HTR-8/SVneo (cell line): ENCODE data around the gene WDR20.
A peak's percentile ranks its signal among the peaks of the same experiment; 100 is the strongest.
"Not testable (repeated sequence)": the region's sequence is repeated elsewhere in the genome, so short reads cannot be mapped to it uniquely, and the experiment has no call there.

ENCODE experiments used
- DNase-seq: peaks from one replicate; pipeline ENCODE4 v3.0.0; 2011; ENCODE audit warnings: low spot score, mixed read lengths; ENCODE audit not compliant: insufficient read length
- FAIRE-seq: peaks from 2 replicates; lab custom pipeline; 2011; peaks lifted over from hg19 to GRCh38; lab: Jason Lieb, UNC

The WDR20 gene

DNA sequence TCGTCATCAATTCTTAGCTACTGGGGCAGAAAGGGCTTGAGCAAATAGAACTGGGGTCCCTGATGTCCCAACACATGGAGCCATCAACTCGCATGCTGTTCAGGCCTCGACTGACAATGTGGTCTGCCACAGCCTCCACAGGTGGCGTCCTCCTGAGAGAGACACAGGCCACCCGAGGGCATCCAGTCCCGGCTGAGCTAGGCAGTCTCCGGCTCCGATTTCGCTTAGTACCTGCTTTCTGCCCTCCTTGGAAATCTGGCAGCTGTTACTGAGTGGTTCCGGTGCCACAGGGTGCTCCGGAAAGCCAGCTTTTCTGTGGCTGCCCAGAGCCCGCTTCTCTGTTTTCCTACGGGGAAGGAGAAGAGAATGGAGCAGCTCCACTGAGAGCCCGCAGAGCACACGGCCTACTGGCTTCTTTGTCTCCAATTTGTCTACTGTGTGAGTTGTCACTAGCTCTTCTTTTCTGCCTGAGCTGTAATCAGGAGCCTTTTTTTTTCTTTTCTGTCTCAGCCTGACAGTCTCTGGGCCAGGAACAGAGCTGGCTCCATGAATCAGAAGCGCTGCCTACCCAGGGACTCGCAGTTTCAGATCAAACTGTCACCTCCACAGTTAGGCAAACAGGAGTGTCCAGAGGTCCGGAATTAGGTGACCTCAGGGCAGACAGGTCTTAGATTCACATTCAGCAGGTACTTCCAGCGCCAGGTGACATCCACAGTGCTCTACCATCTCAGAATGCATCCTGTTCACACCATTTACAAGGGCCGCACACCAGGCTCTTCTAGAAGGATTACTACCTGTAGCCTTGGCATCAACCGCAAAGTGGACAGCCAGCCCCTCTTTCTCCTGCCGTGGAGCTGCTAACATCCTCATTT is 92.0 kb downstream of the WDR20 start:
- DNase-seq (no peak), FAIRE-seq (no peak)

DNA sequence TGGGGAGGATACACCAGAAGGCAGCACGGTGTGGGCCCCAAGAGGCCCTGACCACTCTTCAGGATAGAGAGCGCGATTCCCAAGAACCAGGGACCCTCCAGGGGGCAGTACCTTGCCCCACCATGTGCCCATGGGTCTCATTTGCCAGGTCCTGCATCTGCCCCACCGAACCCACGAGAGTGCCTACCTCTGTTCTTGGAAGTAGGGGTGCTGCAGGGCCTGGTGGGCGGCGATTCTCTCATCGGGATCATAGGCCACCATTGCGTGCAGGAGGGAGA is 92.6 kb downstream of the WDR20 start:
- FAIRE-seq (no peak), DNase-seq (no peak)

DNA sequence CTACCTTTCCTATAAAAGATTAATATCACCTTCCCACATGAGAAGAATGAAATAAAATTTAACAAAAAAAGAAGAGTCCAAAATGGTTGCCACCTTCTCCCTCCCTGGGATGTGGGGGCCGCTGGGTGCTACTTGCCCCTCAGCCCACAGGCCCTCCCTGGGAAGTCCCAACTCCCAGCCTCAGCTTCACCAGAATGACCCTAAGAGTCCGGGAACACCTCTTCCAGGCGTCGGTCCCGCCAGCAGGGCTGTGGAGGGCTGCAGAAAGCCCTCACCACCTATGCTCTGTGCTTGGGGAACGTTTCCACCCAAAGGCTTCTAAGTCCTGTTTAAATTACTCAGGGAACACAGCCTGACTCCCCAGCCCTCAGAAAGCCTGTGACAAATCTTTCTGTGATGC is 93.4 kb downstream of the WDR20 start:
- FAIRE-seq (no peak), DNase-seq (no peak)

DNA sequence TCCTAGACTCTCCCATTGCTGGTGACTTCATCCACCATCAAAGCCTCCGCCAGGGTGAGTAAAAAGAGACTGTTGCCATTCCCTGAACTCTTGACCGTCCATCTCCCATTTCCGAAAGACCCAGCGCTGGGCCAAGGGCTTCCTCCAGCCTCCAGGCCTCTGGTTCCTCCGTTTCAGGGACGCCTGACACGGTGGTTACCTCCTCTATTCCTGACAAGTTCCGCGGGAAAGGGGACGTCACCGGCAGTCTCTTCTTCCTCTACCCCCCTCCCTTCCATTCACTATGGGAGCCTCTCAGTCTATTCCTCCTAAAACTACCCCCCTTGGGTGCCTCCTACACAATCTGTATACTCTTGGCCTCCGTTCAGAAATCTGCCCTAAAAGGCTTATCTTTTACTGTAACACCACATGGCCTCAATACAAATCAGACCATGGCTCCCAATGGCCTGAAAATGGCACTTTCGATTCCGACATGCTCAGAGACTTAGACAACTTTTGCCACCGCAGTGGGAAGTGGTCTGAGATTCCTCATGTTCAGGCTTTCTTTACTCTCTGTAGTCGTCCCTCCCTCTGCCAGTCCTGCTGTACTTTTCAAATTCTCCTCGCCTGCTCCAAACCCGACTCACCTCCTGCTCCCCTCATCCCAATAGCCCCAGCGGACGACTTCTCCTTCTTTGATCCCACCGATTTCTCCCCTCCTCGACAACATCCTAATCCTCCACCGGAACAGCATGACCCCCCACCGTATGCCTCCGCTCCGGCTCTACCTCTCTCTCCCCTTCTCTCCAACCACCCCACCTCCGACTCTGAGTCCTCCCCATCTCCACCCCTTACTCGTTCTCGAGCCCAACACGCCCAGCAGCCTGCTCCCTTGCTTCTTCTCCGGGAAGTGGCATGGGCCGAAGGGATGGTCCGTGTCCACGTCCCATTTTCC is 94.9 kb downstream of the WDR20 start:
- DNase-seq (no peak), FAIRE-seq (no peak)

GRCh38 chr14:102235275-102235897 is 95.7 kb downstream of the WDR20 start:
- FAIRE-seq (peak; percentile 93), DNase-seq (peak; percentile 91)

DNA sequence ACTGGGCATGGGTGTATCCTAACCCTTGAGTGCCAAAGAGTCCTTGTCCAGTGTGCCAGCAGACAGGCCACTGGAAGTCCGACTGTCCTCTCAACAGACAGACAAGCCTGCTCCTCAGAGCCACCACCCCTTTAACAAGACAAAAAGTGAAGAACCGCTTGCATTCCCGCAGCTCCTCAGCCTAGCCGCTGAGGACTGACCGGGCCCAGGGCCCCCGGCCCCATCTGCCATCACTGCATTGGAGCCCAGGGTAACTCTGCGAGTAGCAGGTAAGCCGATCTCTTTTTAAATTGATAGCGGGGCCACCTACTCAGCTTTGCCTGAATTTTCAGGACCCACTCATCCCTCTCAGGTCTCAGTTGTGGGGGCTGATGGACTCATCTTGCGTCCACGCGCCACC is 96.3 kb downstream of the WDR20 start:
- FAIRE-seq = no peak
- DNase-seq = no peak

DNA sequence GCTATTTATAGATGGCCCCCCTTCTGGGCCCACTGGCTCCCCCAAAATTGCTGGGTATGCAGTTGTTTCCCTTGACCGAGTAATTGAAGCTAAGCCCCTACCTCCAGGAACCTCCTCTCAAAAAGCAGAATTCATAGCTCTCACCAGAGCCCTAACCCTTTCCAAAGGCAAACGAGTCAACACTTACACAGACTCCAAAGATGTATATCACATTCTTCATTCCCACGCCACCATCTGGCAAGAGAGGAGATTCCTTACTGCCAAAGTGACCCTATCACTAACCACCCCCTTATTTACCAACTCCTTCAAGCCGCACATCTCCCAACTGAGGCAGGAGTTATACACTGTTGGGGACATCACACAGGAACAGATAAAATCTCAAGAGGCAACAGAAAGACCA is 98.4 kb downstream of the WDR20 start:
- DNase-seq = no peak
- no peak for FAIRE-seq

DNA sequence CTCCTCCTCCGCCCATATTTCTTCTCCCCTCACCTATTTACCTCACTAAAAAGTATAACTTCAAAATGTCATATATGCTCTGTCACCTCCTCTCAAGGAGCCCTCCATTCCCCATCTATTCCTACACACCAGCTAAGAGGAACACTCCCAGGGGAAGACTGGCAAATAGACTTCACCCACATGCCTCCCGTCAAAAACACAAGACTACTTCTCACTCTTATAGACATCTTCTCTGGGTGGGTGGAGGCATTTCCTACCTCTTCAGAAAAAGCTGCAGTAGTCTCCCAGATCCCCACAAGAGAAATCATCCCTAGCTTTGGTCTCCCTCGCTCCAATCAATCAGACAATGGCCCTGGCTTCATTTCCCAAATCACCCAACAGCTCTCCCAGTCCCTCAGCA is 99.1 kb downstream of the WDR20 start:
- no peak for FAIRE-seq
- DNase-seq = no peak

- FAIRE-seq (no peak), DNase-seq (no peak)
Measured at GRCh38 chr14:102239231-102239630, 99.5 kb downstream of the WDR20 start.

DNA sequence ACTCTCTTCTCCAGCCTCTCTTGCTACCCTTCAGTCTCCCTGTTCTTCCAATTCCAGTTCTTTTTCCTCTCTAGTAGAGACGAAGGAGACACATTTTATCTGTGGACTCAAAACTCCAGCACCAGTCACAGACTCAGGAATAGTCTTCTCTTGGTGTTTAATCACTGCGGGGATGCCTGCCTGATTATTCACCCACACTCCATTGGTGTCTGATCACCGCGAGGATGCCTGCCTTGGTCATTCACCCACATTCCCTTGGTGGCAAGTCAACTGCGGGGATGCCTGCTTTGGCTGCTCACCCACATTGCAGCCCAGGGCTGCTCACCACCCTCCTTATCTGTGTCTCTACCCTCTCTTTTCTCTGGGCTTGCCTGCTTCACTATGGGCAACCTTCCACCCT is 100.8 kb downstream of the WDR20 start:
- not testable (repeated sequence) for FAIRE-seq

GRCh38 chr14:102241147-102241546 is 101.5 kb downstream of the WDR20 start:
- FAIRE-seq (no peak), DNase-seq (no peak)

More for the DNA sequence above, 100.8 kb downstream of the WDR20 start:
- DNase-seq = not testable (repeated sequence)

DNA sequence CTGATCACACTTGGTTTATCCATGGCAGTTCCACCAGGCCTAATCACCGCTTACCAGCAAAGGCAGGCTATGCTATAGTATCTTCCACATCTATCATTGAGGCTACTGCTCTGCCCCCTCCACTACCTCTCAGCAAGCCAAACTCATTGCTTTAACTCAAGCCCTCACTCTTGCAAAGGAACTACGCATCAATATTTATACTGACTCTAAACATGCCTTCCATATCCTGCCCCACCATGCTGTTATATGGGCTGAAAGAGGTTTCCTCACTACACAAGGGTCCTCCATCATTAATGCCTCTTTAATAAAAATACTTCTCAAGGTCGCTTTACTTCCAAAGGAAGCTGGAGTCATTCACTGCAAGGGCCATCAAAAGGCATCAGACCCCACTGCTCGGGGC is 104.1 kb downstream of the WDR20 start:
- DNase-seq, FAIRE-seq: not testable (repeated sequence)

DNA sequence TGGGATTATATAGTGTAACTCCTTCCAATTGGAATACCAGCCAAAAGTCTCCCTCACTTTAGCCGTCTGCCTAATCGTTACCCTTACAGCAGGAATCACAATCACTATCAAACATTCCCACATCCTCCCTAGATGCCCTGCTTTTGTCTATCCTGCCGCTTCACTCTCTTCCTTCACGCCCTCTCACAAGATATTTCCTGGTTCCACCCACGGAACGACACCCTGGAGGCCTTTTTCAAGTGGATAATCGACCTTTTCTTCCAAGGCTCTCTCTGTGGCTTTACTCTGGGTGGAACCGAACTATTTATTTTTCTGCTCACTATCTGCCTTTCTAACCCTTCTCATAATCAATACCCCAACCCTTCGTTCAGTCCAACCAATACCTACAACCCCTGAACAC is 106.4 kb downstream of the WDR20 start:
- no peak for DNase-seq
- FAIRE-seq = no peak

DNA sequence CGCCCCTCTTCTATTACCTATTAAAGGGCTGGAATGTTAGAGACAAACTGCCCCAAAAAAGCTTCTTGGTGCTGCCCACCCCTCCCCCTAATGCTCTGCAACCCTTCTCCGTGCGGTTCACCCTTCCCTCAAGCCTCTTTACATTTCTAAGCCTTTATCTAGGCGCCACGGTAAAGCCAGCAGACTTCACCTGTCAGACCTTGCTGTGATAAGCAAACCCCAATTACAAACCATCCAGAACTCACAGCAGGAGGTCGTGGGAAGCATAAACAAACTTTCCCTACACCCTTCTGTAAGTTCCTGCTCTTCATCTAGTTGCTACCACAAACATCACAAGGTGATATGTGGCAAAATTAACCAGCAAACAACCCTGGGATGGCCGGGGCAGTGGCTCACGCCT is 108.4 kb downstream of the WDR20 start:
- no peak for FAIRE-seq
- no peak for DNase-seq

DNA sequence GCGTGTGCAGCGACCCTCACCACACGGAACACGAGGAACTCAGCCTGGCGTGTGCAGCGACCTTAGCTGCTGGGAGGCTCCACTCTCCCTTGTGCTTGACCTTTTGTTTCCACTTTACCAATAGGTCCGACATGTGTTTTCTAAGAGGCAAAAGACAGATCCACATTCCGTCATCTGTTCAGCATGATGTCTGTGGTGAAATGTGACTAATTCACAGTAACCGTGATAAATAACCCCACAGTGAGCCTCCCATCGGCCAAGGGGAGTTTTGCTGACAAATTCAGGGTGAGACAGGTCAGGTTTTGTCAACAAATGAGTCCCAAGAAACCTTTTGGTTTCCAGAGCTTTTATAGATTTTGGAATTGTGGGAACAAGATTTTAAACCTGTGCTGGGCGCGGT is 109.3 kb downstream of the WDR20 start:
- peak; percentile 19 for DNase-seq
- FAIRE-seq = peak; percentile 46

GRCh38 chr14:102249981-102250380 is 110.3 kb downstream of the WDR20 start:
- FAIRE-seq (no peak), DNase-seq (no peak)

DNA sequence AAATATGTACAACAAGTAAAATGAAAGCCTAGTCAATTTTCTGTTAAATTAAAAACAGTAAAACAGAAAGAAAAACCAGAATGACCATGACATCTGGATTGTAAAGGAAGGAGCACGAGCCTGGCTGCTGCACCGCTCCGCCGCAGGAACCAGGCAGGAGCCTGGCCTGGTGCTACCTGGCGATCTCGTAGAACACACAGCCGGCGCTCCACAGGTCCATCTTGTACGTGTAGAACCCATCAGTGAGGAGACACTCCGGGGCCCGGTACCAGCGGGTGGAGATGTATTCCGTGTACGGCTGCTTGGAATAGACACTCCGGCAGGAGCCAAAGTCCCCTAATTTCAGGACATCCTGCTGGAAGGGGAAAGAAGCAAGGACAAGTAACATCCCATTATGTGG is 110.9 kb downstream of the WDR20 start:
- FAIRE-seq (no peak), DNase-seq (no peak)

GRCh38 chr14:102251161-102251560 is 111.5 kb downstream of the WDR20 start:
- FAIRE-seq = no peak
- no peak for DNase-seq

GRCh38 chr14:102252834-102253801 is 113.4 kb downstream of the WDR20 start:
- FAIRE-seq (no peak), DNase-seq (no peak)
